K562 (cell line): ENCODE results near the gene ECI1. TPM values are rescaled to one million over a fixed set of nuclear protein-coding genes. Genes with fewer than 3 reads are reported as not detected.
A peak's percentile ranks its signal among the peaks of the same experiment; 100 is the strongest.

Experiments used
- DNMT1 ChIP-seq: fragments of 450-650 bp; IDR thresholded peaks from 2 replicates; pipeline ENCODE4 v1.6.1; 2016; ENCODE audit warnings: antibody characterized with exemption, mild to moderate bottlenecking
- EP400 ChIP-seq: fragments of 450-650 bp; IDR thresholded peaks from 2 replicates; pipeline ENCODE4 v1.6.1; 2017; ENCODE audit warnings: antibody characterized with exemption, mild to moderate bottlenecking, moderate library complexity
- GABPB1 ChIP-seq: sonication (generic); formaldehyde crosslinking; IDR thresholded peaks from 2 replicates; pipeline ENCODE4 v1.8.0; 2022; ENCODE audit warnings: mild to moderate bottlenecking, missing genetic modification reagents
- HDAC2 ChIP-seq: fragments of 450-650 bp; IDR thresholded peaks from 2 replicates; pipeline ENCODE4 v1.6.1; 2016; ENCODE audit warnings: mild to moderate bottlenecking
- MEF2D ChIP-seq: conservative IDR thresholded peaks from 2 replicates; pipeline ENCODE4 v1.6.1; 2016; ENCODE audit warnings: low read depth, missing genetic modification characterization, missing compliant biosample characterization
- SIX5 ChIP-seq, 2 experiments: IDR thresholded peaks; 2 replicates each; pipeline ENCODE4 v1.6.1; 2011; ENCODE audit warnings: low read length in 2 of 2, borderline replicate concordance in 1 of 2, low read depth in 1 of 2, mild to moderate bottlenecking in 1 of 2, moderate library complexity in 1 of 2; ENCODE audit not compliant: insufficient read depth in 1 of 2
- STAT5A ChIP-seq: IDR thresholded peaks from 2 replicates; pipeline ENCODE4 v1.6.1; 2012; ENCODE audit warnings: low read length, inconsistent platforms, borderline replicate concordance
- ZNF143 ChIP-seq: sonication (generic); formaldehyde crosslinking; IDR thresholded peaks from 2 replicates; pipeline ENCODE4 v1.9.0; 2022; ENCODE audit warnings: mild to moderate bottlenecking, missing genetic modification reagents
- ZNF316 ChIP-seq: fragments of 450-650 bp; IDR thresholded peaks from 2 replicates; pipeline ENCODE4 v1.6.1; 2016
- ZNF445 ChIP-seq: fragments of 250-450 bp; sonication (Bioruptor Pico); IDR thresholded peaks from 2 replicates; pipeline ENCODE4 v1.4.0; 2020; ENCODE audit warnings: low read depth, mild to moderate bottlenecking, moderate library complexity
- ZNF695 ChIP-seq: fragments of 450-650 bp; formaldehyde crosslinking; IDR thresholded peaks from 2 replicates; pipeline ENCODE4 v1.4.0; 2020; ENCODE audit warnings: mild to moderate bottlenecking, moderate library complexity
- polyA plus RNA-seq, 8 experiments: library from polyadenylated mRNA; depleted of rRNA in 4 of 8; stranded (reverse) in 5 of 8; unstranded in 3 of 8; fragments of >200 nt; fragmentation: Nextera tagmentation in 2 of 8; fragmentation: Illumina TruSeq in 1 of 8; extraction: Ambion mirVana in 2 of 8; extraction: Trizol in 1 of 8; gene quantifications; 2 replicates each; pipeline versions ENCODE4 v1.2.1 to v1.2.3, GENCODE V29; 2011 to 2014; ENCODE audit warnings: inconsistent platforms in 1 of 8, missing spikeins in 1 of 8
- total RNA-seq, 7 experiments: library from RNA; depleted of rRNA in 6 of 7; stranded (reverse); fragments of >200 nt in 6 of 7; fragmentation: Illumina TruSeq in 2 of 7; extraction: Trizol in 2 of 7; gene quantifications; 2 replicates each; pipeline versions ENCODE4 v1.2.1 to v1.2.3, GENCODE V29; 2011 to 2021; ENCODE audit warnings: low replicate concordance in 1 of 7
- TF ChIP-seq, protein P1 (sequence below): fragments of 450-650 bp; IDR thresholded peaks from 2 replicates; pipeline ENCODE4 v1.6.1; 2016; ENCODE audit warnings: low read depth
- TF ChIP-seq, protein P2 (sequence below): fragments of 200-400 bp; formaldehyde crosslinking; IDR thresholded peaks from 2 replicates; pipeline ENCODE4 v1.6.1; 2017; ENCODE audit warnings: mild to moderate bottlenecking, low read depth, low read length, moderate library complexity
- TF ChIP-seq, protein P3 (sequence below): fragments of 450-650 bp; formaldehyde crosslinking; IDR thresholded peaks from 2 replicates; pipeline ENCODE4 v1.4.0; 2022; ENCODE audit warnings: mild to moderate bottlenecking, moderate library complexity
- TF ChIP-seq, protein P4 (sequence below): fragments of 200-800 bp; sonication (Bioruptor generic); IDR thresholded peaks from 2 replicates; pipeline ENCODE4 v1.6.1; 2017; ENCODE audit warnings: missing genetic modification characterization, missing compliant biosample characterization

The ECI1 gene
- total and polyA plus RNA-seq, 9 of the 15 experiments (the other 6 are each of a cell fraction or from before 2014, with no cell fraction given): 4.7 to 189 (median 54.0) TPM

DNA sequence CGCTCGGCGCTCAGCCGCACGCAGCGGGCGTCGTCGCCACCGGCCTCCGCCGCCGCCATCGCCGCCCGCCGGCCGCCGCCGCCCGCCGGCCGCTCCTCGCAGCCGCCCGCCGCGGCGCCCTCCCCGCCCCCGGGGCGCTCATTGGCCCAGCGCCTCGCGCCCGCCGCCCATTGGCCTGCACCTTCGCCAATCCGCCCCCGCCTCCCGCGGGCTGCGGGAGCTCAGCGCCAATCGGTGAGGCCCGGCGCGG, 36.7 kb downstream of the ECI1 start, which contains the start of gene PGP (continued):
- TF ChIP-seq SIX5 (IDR thresholded peaks at IDR 0.05; ENCODE audit: borderline replicate concordance in 1 of 2, insufficient read depth in 1 of 2, low read depth in 1 of 2, low read length in 2 of 2) (no peak), ZNF143 (CRISPR knock-in tag) (no peak), STAT5A (no peak), ZNF316 (no peak), HDAC2 (no peak), ZNF445 (CRISPR knock-in tag) (no peak), GABPB1 (CRISPR knock-in tag) (no peak), DNMT1 (no peak), ZNF695 (no peak), EP400 (no peak), MEF2D (tag) (no peak)
- TF ChIP-seq, protein P1, sequence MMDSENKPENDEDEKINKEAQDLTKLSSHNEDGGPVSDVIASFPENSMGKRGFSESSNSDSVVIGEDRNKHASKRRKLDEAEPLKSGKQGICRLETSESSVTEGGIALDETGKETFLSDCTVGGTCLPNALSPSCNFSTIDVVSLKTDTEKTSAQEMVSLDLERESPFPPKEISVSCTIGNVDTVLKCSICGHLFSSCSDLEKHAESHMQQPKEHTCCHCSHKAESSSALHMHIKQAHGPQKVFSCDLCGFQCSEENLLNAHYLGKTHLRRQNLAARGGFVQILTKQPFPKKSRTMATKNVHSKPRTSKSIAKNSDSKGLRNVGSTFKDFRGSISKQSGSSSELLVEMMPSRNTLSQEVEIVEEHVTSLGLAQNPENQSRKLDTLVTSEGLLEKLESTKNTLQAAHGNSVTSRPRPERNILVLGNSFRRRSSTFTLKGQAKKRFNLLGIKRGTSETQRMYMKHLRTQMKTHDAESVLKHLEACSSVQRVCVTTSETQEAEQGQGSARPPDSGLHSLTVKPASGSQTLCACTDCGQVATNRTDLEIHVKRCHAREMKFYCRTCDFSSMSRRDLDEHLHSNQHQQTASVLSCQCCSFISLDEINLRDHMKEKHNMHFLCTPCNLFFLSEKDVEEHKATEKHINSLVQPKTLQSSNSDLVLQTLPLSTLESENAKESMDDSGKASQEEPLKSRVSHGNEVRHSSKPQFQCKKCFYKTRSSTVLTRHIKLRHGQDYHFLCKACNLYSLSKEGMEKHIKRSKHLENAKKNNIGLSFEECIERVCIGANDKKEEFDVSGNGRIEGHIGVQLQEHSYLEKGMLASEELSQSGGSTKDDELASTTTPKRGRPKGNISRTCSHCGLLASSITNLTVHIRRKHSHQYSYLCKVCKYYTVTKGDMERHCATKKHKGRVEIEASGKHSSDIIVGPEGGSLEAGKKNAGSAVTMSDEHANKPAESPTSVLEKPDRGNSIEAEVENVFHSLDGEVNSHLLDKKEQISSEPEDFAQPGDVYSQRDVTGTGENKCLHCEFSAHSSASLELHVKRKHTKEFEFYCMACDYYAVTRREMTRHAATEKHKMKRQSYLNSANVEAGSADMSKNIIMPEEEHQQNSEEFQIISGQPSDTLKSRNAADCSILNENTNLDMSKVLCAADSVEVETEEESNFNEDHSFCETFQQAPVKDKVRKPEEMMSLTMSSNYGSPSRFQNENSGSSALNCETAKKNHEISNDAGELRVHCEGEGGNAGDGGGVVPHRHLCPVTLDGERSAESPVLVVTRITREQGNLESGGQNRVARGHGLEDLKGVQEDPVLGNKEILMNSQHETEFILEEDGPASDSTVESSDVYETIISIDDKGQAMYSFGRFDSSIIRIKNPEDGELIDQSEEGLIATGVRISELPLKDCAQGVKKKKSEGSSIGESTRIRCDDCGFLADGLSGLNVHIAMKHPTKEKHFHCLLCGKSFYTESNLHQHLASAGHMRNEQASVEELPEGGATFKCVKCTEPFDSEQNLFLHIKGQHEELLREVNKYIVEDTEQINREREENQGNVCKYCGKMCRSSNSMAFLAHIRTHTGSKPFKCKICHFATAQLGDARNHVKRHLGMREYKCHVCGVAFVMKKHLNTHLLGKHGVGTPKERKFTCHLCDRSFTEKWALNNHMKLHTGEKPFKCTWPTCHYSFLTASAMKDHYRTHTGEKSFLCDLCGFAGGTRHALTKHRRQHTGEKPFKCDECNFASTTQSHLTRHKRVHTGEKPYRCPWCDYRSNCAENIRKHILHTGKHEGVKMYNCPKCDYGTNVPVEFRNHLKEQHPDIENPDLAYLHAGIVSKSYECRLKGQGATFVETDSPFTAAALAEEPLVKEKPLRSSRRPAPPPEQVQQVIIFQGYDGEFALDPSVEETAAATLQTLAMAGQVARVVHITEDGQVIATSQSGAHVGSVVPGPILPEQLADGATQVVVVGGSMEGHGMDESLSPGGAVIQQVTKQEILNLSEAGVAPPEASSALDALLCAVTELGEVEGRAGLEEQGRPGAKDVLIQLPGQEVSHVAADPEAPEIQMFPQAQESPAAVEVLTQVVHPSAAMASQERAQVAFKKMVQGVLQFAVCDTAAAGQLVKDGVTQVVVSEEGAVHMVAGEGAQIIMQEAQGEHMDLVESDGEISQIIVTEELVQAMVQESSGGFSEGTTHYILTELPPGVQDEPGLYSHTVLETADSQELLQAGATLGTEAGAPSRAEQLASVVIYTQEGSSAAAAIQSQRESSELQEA: no peak
- TF ChIP-seq, protein P2, sequence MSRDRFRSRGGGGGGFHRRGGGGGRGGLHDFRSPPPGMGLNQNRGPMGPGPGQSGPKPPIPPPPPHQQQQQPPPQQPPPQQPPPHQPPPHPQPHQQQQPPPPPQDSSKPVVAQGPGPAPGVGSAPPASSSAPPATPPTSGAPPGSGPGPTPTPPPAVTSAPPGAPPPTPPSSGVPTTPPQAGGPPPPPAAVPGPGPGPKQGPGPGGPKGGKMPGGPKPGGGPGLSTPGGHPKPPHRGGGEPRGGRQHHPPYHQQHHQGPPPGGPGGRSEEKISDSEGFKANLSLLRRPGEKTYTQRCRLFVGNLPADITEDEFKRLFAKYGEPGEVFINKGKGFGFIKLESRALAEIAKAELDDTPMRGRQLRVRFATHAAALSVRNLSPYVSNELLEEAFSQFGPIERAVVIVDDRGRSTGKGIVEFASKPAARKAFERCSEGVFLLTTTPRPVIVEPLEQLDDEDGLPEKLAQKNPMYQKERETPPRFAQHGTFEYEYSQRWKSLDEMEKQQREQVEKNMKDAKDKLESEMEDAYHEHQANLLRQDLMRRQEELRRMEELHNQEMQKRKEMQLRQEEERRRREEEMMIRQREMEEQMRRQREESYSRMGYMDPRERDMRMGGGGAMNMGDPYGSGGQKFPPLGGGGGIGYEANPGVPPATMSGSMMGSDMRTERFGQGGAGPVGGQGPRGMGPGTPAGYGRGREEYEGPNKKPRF: no peak
- TF ChIP-seq, protein P3, sequence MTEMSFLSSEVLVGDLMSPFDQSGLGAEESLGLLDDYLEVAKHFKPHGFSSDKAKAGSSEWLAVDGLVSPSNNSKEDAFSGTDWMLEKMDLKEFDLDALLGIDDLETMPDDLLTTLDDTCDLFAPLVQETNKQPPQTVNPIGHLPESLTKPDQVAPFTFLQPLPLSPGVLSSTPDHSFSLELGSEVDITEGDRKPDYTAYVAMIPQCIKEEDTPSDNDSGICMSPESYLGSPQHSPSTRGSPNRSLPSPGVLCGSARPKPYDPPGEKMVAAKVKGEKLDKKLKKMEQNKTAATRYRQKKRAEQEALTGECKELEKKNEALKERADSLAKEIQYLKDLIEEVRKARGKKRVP: no peak
- TF ChIP-seq, protein P4, sequence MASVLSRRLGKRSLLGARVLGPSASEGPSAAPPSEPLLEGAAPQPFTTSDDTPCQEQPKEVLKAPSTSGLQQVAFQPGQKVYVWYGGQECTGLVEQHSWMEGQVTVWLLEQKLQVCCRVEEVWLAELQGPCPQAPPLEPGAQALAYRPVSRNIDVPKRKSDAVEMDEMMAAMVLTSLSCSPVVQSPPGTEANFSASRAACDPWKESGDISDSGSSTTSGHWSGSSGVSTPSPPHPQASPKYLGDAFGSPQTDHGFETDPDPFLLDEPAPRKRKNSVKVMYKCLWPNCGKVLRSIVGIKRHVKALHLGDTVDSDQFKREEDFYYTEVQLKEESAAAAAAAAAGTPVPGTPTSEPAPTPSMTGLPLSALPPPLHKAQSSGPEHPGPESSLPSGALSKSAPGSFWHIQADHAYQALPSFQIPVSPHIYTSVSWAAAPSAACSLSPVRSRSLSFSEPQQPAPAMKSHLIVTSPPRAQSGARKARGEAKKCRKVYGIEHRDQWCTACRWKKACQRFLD (CRISPR knock-in tag): 0 out of 2 replicates have a peak, but pooled peaks have one; percentile 100
